Stimulated activated CD4-positive, alpha-beta T cell treated with anti-CD3 and anti-CD28 coated beads, TNF-alpha, amount 100 ng/mL, for 24 hours (primary cell): Measurements from ENCODE around the gene MRPS9.

Experiments
- DNase-seq, 3 experiments: peaks; one replicate each; pipeline ENCODE4 v3.0.0-alpha.2; 2020; ENCODE audit warnings: low read depth in 3 of 3

MRPS9 gene

GRCh38 chr2:105037572-105038382 lies at the start of gene MRPS9:
MRPS9 (plus strand) TSS chr2:105038069; CDS start chr2:105038093, 24 bp downstream.
- peak; percentile 95 to 99 (median 97) for DNase-seq

- DNase-seq: no peak
Observed at GRCh38 chr2:105005181-105005951, 32.5 kb upstream of the MRPS9 start.

GRCh38 chr2:105007367-105007766 lies 30.5 kb upstream of the MRPS9 start:
- DNase-seq: no peak

- no peak for DNase-seq
Observed at GRCh38 chr2:105032476-105032875, 5.4 kb upstream of the MRPS9 start.

GRCh38 chr2:105034170-105034569 lies 3.7 kb upstream of the MRPS9 start:
- DNase-seq: no peak

GRCh38 chr2:105038383-105039061 lies 653 bp downstream of the MRPS9 start:
- DNase-seq: no peak

GRCh38 chr2:105039559-105039958 lies 1.7 kb downstream of the MRPS9 start:
- no peak for DNase-seq

GRCh38 chr2:105042189-105042588 lies 4.3 kb downstream of the MRPS9 start:
- no peak for DNase-seq

- DNase-seq: no peak
Observed at GRCh38 chr2:105052773-105053172, 14.9 kb downstream of the MRPS9 start.

- DNase-seq: no peak
Observed at GRCh38 chr2:105055613-105056012, 17.7 kb downstream of the MRPS9 start.

- no peak for DNase-seq
Observed at GRCh38 chr2:105056245-105056644, 18.4 kb downstream of the MRPS9 start.

GRCh38 chr2:105057005-105057404 lies 19.1 kb downstream of the MRPS9 start:
- no peak for DNase-seq

GRCh38 chr2:105061560-105061959 lies 23.7 kb downstream of the MRPS9 start:
- DNase-seq: no peak

GRCh38 chr2:105062158-105062557 lies 24.3 kb downstream of the MRPS9 start:
- no peak for DNase-seq

- no peak for DNase-seq
Observed at GRCh38 chr2:105068387-105068786, 30.5 kb downstream of the MRPS9 start.

GRCh38 chr2:105068875-105069274 lies 31.0 kb downstream of the MRPS9 start:
- DNase-seq: no peak

- DNase-seq: no peak
Observed at GRCh38 chr2:105070010-105070865, 32.4 kb downstream of the MRPS9 start.

- DNase-seq: no peak
Observed at GRCh38 chr2:105071379-105071778, 33.5 kb downstream of the MRPS9 start.

GRCh38 chr2:105072039-105072438 lies 34.2 kb downstream of the MRPS9 start:
- DNase-seq: no peak

GRCh38 chr2:105073591-105073990 lies 35.7 kb downstream of the MRPS9 start:
- no peak for DNase-seq

GRCh38 chr2:105076121-105076520 lies 38.3 kb downstream of the MRPS9 start:
- no peak for DNase-seq
